ENCODE data around the gene SUMO4. TPM values are rescaled to one million over a fixed set of nuclear protein-coding genes. Genes with fewer than 3 reads are reported as not detected.

Gene SUMO4
- total RNA-seq = 10 to 100 TPM; 10.1 TPM

DNA sequence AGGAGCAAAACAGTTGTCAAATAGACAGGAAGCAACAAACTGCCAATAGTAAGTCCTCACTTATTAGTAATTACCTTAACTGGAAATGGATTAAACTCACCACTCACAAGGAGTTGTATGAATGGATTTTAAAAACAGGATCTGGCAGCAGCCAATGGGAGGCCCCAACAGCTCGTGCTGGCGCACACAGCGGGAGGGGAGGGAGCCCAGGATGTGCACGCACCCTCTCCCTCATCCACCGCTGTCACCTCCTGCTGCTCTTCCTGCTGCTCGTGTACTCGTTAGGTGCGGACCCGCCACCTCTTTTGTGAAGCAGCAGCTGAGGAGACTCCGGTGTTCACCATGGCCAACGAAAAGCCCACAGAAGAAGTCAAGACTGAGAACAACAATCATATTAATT lies at the start of gene SUMO4:
Gene SUMO4 (plus strand): TSS at position 213 of the 400 bp plus-strand sequence. CDS start 130 bp downstream, at position 343.
- Mint-ChIP-seq H3K27me3 (ENCODE audit: low read depth) (no peaks in the 10 kb centered on the region), H3K4me3 (no peak within 1 kb of the TSS), H3K27ac (peak within 1 kb of the TSS; percentile 21), H3K9me3 (ENCODE audit: insufficient read depth) (no peaks in the 10 kb centered on the region), H3K4me1 (ENCODE audit: low read depth) (peaks cover 30% of the 10 kb centered on the region), H3K36me3 (ENCODE audit: low read depth) (peaks cover 83% of the 10 kb centered on the region)
- ATAC-seq (no peak), DNase-seq (no peak)
- ChIA-PET POLR2A (no interaction called here), CTCF (no interaction called here)

GRCh38 chr6:149354009-149354408 lies 46.1 kb upstream of the SUMO4 start:
- POLR2A ChIA-PET = no interaction called here
- DNase-seq = no peak
- Mint-ChIP-seq H3K4me3 (no peak overlapping the region), H3K36me3 (ENCODE audit: low read depth) (peaks cover 54% of the 10 kb centered on the region), H3K9me3 (ENCODE audit: insufficient read depth) (no peaks in the 10 kb centered on the region), H3K4me1 (ENCODE audit: low read depth) (peaks cover 59% of the 10 kb centered on the region), H3K27me3 (ENCODE audit: low read depth) (no peaks in the 10 kb centered on the region), H3K27ac (no peak overlapping the region)
- no peak for ATAC-seq
- CTCF ChIA-PET = no interaction called here

DNA sequence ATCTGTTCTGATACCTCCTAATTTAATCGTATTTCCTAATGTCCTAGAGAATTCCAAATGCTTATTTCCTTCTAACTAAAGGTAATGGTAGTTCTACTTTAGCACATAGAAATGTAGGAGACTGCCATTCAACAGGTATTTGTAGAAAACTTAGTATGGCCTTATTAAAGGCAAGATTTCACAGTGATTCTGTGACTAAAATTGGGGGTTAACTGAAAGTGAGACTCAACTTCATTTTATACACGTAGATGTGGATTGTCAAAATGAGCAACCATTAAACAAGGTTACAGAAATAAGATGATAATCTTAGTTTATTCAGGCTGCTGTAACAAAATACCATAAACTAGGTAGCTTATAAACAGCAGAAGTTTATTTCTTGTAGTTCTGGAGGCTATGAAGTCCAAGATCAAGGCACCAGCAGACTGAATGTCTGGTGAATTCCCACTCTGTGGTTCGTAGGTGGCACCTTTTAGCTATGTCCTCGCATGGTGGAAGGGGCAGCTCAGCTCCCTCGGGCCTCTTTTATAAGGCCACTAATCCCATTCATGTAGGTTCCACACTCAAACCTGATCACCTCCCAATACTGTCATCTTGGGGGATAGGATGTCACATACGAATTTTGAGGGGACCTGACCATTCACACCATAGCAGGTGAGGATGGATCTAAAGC lies 43.8 kb upstream of the SUMO4 start:
- peaks cover 66% of the 10 kb centered on the region for H3K36me3 Mint-ChIP-seq (ENCODE audit: low read depth)
- no peak for ATAC-seq

GRCh38 chr6:149357726-149358538 lies 42.1 kb upstream of the SUMO4 start:
- POLR2A ChIA-PET = no interaction called here
- H3K4me3 Mint-ChIP-seq = no peak overlapping the region
- ATAC-seq (no peak), DNase-seq (no peak)
- H3K4me1 Mint-ChIP-seq (ENCODE audit: low read depth) = peaks cover 73% of the 10 kb centered on the region
- H3K27me3 Mint-ChIP-seq (ENCODE audit: low read depth) = no peaks in the 10 kb centered on the region
- H3K9me3 Mint-ChIP-seq (ENCODE audit: insufficient read depth) = peaks cover 13% of the 10 kb centered on the region
- H3K36me3 Mint-ChIP-seq (ENCODE audit: low read depth) = peaks cover 73% of the 10 kb centered on the region
- CTCF ChIA-PET = interaction anchor here (1.0 kb wide), 1 partner anchor 331 kb away, joined by 4 read pairs; no protein-coding TSS in a partner anchor
- peak overlapping the region; percentile 39 for H3K27ac Mint-ChIP-seq

More for the DNA sequence above, 43.8 kb upstream of the SUMO4 start:
- no peak overlapping the region for H3K4me3 Mint-ChIP-seq
- no peak overlapping the region for H3K27ac Mint-ChIP-seq
- no peak for DNase-seq
- ChIA-PET POLR2A (no interaction called here), CTCF (interaction anchor here (1.1 kb wide), 1 partner anchor 10 kb away, joined by 4 read pairs; no protein-coding TSS in a partner anchor)
- H3K27me3 Mint-ChIP-seq (ENCODE audit: low read depth) = no peaks in the 10 kb centered on the region
- peaks cover 70% of the 10 kb centered on the region for H3K4me1 Mint-ChIP-seq (ENCODE audit: low read depth)
- peaks cover 5% of the 10 kb centered on the region for H3K9me3 Mint-ChIP-seq (ENCODE audit: insufficient read depth)

- ChIA-PET CTCF (interaction anchor here (0.9 to 1.5 kb wide), 3 partner anchors 29 to 277 kb away, joined by 3 to 4 read pairs (median 3); no protein-coding TSS in a partner anchor), POLR2A (no interaction called here)
- peaks cover 79% of the 10 kb centered on the region for H3K36me3 Mint-ChIP-seq (ENCODE audit: low read depth)
- no peak for DNase-seq
- no peak overlapping the region for H3K27ac Mint-ChIP-seq
- H3K27me3 Mint-ChIP-seq (ENCODE audit: low read depth) = no peaks in the 10 kb centered on the region
- H3K4me3 Mint-ChIP-seq = no peak overlapping the region
- ATAC-seq = no peak
- peaks cover 77% of the 10 kb centered on the region for H3K4me1 Mint-ChIP-seq (ENCODE audit: low read depth)
- H3K9me3 Mint-ChIP-seq (ENCODE audit: insufficient read depth) = peaks cover 13% of the 10 kb centered on the region
These were observed 40.6 kb upstream of the SUMO4 start for GRCh38 chr6:149359440-149359839.

DNA sequence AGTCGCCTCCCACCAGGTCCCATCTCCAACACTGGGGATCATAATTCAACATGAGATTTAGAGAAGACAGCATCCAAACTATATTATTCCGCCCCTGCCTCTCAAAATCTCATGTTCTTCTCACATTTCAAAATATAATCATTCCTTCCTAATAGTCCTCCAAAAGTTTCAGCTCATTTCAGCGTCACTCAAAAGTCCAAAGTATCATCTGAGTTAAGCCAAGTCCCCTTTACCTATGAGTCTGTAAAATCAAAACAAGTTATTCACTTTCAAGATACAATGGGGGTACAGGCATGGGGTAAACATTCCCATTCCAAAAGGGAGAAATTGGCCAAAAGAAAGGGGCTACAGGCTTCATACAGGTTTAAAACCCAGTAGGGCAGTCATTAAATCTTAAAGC lies 39.5 kb upstream of the SUMO4 start:
- DNase-seq (no peak), ATAC-seq (no peak)
- CTCF ChIA-PET = interaction anchor here (1.3 kb wide), 1 partner anchor 17 kb away, joined by 3 read pairs; no protein-coding TSS in a partner anchor
- POLR2A ChIA-PET = no interaction called here
- Mint-ChIP-seq H3K36me3 (ENCODE audit: low read depth) (peaks cover 70% of the 10 kb centered on the region), H3K9me3 (ENCODE audit: insufficient read depth) (peaks cover 13% of the 10 kb centered on the region), H3K27ac (no peak overlapping the region), H3K27me3 (ENCODE audit: low read depth) (no peaks in the 10 kb centered on the region), H3K4me1 (ENCODE audit: low read depth) (peaks cover 78% of the 10 kb centered on the region), H3K4me3 (no peak overlapping the region)

GRCh38 chr6:149362289-149362688 lies 37.8 kb upstream of the SUMO4 start:
- Mint-ChIP-seq H3K27ac (peak overlapping the region; percentile 31), H3K9me3 (ENCODE audit: insufficient read depth) (peaks cover 13% of the 10 kb centered on the region), H3K4me1 (ENCODE audit: low read depth) (peaks cover 71% of the 10 kb centered on the region), H3K27me3 (ENCODE audit: low read depth) (no peaks in the 10 kb centered on the region), H3K4me3 (no peak overlapping the region), H3K36me3 (ENCODE audit: low read depth) (peaks cover 60% of the 10 kb centered on the region)
- no peak for DNase-seq
- POLR2A ChIA-PET = no interaction called here
- CTCF ChIA-PET = interaction anchor here (1.2 kb wide), 1 partner anchor 268 kb away, joined by 3 read pairs; no protein-coding TSS in a partner anchor
- no peak for ATAC-seq

GRCh38 chr6:149363154-149363553 lies 36.9 kb upstream of the SUMO4 start:
- POLR2A ChIA-PET = interaction anchor here (0.9 kb wide), 1 partner anchor 58 kb away, joined by 3 read pairs; no protein-coding TSS in a partner anchor
- Mint-ChIP-seq H3K36me3 (ENCODE audit: low read depth) (peaks cover 54% of the 10 kb centered on the region), H3K27ac (no peak overlapping the region), H3K27me3 (ENCODE audit: low read depth) (no peaks in the 10 kb centered on the region), H3K4me1 (ENCODE audit: low read depth) (peaks cover 65% of the 10 kb centered on the region), H3K4me3 (no peak overlapping the region), H3K9me3 (ENCODE audit: insufficient read depth) (peaks cover 13% of the 10 kb centered on the region)
- ATAC-seq = no peak
- no peak for DNase-seq
- CTCF ChIA-PET = interaction anchor here (1.3 to 1.5 kb wide), 2 partner anchors 11 to 154 kb away, joined by 3 read pairs; no protein-coding TSS in a partner anchor

DNA sequence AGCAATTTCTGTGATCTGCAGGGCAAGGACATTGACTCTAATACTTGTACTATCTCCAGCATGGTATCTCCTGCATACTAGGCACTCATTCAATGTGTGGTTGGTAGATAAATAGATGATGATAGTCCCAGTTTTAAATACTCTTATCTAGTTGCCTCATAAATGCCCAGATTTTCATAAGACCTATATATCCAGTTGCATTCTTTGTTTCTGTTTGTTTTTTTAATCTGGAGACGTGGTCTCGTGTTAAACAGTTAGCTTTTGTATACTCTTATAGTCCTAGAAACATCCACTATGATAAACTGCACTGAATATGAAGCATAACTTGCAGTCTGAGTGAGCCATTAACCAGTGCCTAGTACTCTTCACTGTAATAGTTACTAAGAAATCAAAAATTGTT lies 35.5 kb upstream of the SUMO4 start:
- Mint-ChIP-seq H3K27ac (no peak overlapping the region), H3K4me1 (ENCODE audit: low read depth) (peaks cover 54% of the 10 kb centered on the region), H3K27me3 (ENCODE audit: low read depth) (no peaks in the 10 kb centered on the region), H3K4me3 (no peak overlapping the region), H3K36me3 (ENCODE audit: low read depth) (peaks cover 43% of the 10 kb centered on the region), H3K9me3 (ENCODE audit: insufficient read depth) (peaks cover 13% of the 10 kb centered on the region)
- no peak for ATAC-seq
- CTCF ChIA-PET = interaction anchor here (1.3 kb wide), 1 partner anchor 152 kb away, joined by 3 read pairs; no protein-coding TSS in a partner anchor
- POLR2A ChIA-PET = no interaction called here
- DNase-seq = no peak

- POLR2A ChIA-PET = no interaction called here
- CTCF ChIA-PET = no interaction called here
- Mint-ChIP-seq H3K4me1 (ENCODE audit: low read depth) (peaks cover 52% of the 10 kb centered on the region), H3K36me3 (ENCODE audit: low read depth) (peaks cover 43% of the 10 kb centered on the region), H3K27ac (peak overlapping the region; percentile 51), H3K27me3 (ENCODE audit: low read depth) (no peaks in the 10 kb centered on the region), H3K4me3 (no peak overlapping the region), H3K9me3 (ENCODE audit: insufficient read depth) (peaks cover 10% of the 10 kb centered on the region)
- no peak for ATAC-seq
- no peak for DNase-seq
These were observed 34.9 kb upstream of the SUMO4 start for GRCh38 chr6:149365197-149365596.

GRCh38 chr6:149366267-149366921 lies 33.7 kb upstream of the SUMO4 start:
- DNase-seq = no peak
- Mint-ChIP-seq H3K4me1 (ENCODE audit: low read depth) (peaks cover 48% of the 10 kb centered on the region), H3K36me3 (ENCODE audit: low read depth) (peaks cover 42% of the 10 kb centered on the region), H3K27me3 (ENCODE audit: low read depth) (no peaks in the 10 kb centered on the region), H3K4me3 (no peak overlapping the region), H3K27ac (no peak overlapping the region), H3K9me3 (ENCODE audit: insufficient read depth) (peaks cover 8% of the 10 kb centered on the region)
- peak; percentile 75 for ATAC-seq
- CTCF ChIA-PET = interaction anchor here (0.7 to 1.2 kb wide), 3 partner anchors 33 to 338 kb away, joined by 3 read pairs; no protein-coding TSS in a partner anchor
- POLR2A ChIA-PET = interaction anchor here (0.7 to 1.2 kb wide), 3 partner anchors 48 to 280 kb away, joined by 3 to 5 read pairs (median 4); partner anchors contain the start of gene TAB2

Measured in activated CD8-positive, alpha-beta T cell treated with anti-CD3 and anti-CD28 coated beads, Interleukin-2, amount 10 ng/mL, durations not matched to agents 7 days and 5 days (primary cell).